Panc1 (cell line): Measurements from ENCODE around the gene CKS1B. TPM values are rescaled to one million over a fixed set of nuclear protein-coding genes. Genes with fewer than 3 reads are reported as not detected.

ENCODE experiments used
- ATAC-seq: fragments of 200-7000 bp; cut with Tn5 transposase; 2 replicates; pipeline ENCODE4 v1.9.1; 2020; ENCODE audit warnings: mild to moderate bottlenecking, moderate library complexity
- BruUV-seq: library from RNA; stranded (reverse); fragments of 400-500 nt; replicated peaks from 2 replicates; lab custom pipeline; 2021; lab: Mats Ljungman, UMichigan
- CTCF ChIA-PET: fragments of 300-600 bp; sonication (Branson Sonifier 250); formaldehyde crosslinking; loops from one replicate; lab custom pipeline; 2022; ENCODE audit warnings: antibody characterized with exemption; lab: Charles Lee
- POLR2A ChIA-PET: fragments of 300-600 bp; sonication (Branson Sonifier 250); formaldehyde crosslinking; loops from one replicate; lab custom pipeline; 2022; ENCODE audit warnings: antibody characterized with exemption; lab: Charles Lee
- DNase-seq: peaks from one replicate; pipeline ENCODE4 v3.0.0-alpha.2; 2010; ENCODE audit warnings: low read depth, low spot score
- H3K27ac ChIP-seq: 2 replicates; pipeline ENCODE4 v1.5.1; 2011; ENCODE audit warnings: mild to moderate bottlenecking, low read length, inconsistent platforms
- H3K27me3 ChIP-seq: fragments of 200-500 bp; sonication (Bioruptor generic); 2 replicates; pipeline ENCODE4 v1.6.0; 2014; ENCODE audit warnings: low read length, inconsistent platforms; ENCODE audit not compliant: control insufficient read depth, insufficient read depth
- H3K36me3 ChIP-seq: fragments of 200-500 bp; sonication (Bioruptor generic); 2 replicates; pipeline ENCODE4 v1.5.1; 2014; ENCODE audit warnings: inconsistent platforms, mild to moderate bottlenecking, low read length, moderate library complexity; ENCODE audit not compliant: control insufficient read depth, insufficient read depth
- H3K4me1 ChIP-seq: 2 replicates; pipeline ENCODE4 v1.5.1; 2011; ENCODE audit warnings: inconsistent platforms, mild to moderate bottlenecking, low read length, moderate library complexity; ENCODE audit not compliant: control insufficient read depth, insufficient read depth
- H3K4me3 ChIP-seq, 2 experiments: 2 replicates each; pipeline ENCODE4 v1.5.1; 2011 to 2012; ENCODE audit warnings: low read depth in 2 of 2, low read length in 2 of 2, mild to moderate bottlenecking in 2 of 2, inconsistent platforms in 1 of 2, moderate library complexity in 1 of 2
- H3K9me3 ChIP-seq: fragments of 200-500 bp; sonication (Bioruptor generic); 2 replicates; pipeline ENCODE4 v1.5.1; 2014; ENCODE audit warnings: low read depth, mild to moderate bottlenecking, inconsistent platforms, low read length, moderate library complexity; ENCODE audit not compliant: control insufficient read depth, insufficient read depth
- POLR2AphosphoS5 ChIP-seq: IDR thresholded peaks from 2 replicates; pipeline ENCODE4 v1.6.1; 2012; ENCODE audit warnings: mild to moderate bottlenecking, low read depth, low read length, moderate library complexity
- SIN3A ChIP-seq: IDR thresholded peaks from 2 replicates; pipeline ENCODE4 v1.6.1; 2012; ENCODE audit warnings: low read depth, mild to moderate bottlenecking, low read length, moderate library complexity, borderline replicate concordance; ENCODE audit not compliant: insufficient read depth
- TCF7L2 ChIP-seq: IDR thresholded peaks from 2 replicates; pipeline ENCODE4 v1.6.1; 2011; ENCODE audit warnings: mild to moderate bottlenecking, low read depth, low read length, inconsistent platforms
- in situ Hi-C: cut with HindIII; loops from 2 replicates; pipeline ENCODE4 v1.10.0; 2016; ENCODE audit warnings: low sequenced_read_pairs, low pct_unique_long_range_greater_than_20kb
- intact Hi-C: fragments of 100-400 bp; cut with micrococcal nuclease; formaldehyde crosslinking; loops from one replicate; pipeline ENCODE4 v1.10.0; 2022; ENCODE audit not compliant: unreplicated experiment
- total RNA-seq: library from RNA; stranded (reverse); gene quantifications from one replicate; pipeline ENCODE4 v1.2.1, GENCODE V29; 2021; ENCODE audit not compliant: unreplicated experiment
- TF ChIP-seq, protein P1 (sequence below), 2 experiments: IDR thresholded peaks; 2 replicates each; pipeline ENCODE4 v1.6.1; 2011 to 2012; ENCODE audit warnings: low read depth in 2 of 2, control low read depth in 1 of 2, low read length in 1 of 2, mild to moderate bottlenecking in 1 of 2, moderate library complexity in 1 of 2; ENCODE audit not compliant: insufficient read depth in 1 of 2
- TF ChIP-seq, protein P2 (sequence below): fragments of 450-650 bp; IDR thresholded peaks from 2 replicates; pipeline ENCODE4 v1.5.1; 2017; ENCODE audit warnings: mild to moderate bottlenecking

The CKS1B gene
- total RNA-seq, 1 experiment from 2014 or later = 212 TPM

DNA sequence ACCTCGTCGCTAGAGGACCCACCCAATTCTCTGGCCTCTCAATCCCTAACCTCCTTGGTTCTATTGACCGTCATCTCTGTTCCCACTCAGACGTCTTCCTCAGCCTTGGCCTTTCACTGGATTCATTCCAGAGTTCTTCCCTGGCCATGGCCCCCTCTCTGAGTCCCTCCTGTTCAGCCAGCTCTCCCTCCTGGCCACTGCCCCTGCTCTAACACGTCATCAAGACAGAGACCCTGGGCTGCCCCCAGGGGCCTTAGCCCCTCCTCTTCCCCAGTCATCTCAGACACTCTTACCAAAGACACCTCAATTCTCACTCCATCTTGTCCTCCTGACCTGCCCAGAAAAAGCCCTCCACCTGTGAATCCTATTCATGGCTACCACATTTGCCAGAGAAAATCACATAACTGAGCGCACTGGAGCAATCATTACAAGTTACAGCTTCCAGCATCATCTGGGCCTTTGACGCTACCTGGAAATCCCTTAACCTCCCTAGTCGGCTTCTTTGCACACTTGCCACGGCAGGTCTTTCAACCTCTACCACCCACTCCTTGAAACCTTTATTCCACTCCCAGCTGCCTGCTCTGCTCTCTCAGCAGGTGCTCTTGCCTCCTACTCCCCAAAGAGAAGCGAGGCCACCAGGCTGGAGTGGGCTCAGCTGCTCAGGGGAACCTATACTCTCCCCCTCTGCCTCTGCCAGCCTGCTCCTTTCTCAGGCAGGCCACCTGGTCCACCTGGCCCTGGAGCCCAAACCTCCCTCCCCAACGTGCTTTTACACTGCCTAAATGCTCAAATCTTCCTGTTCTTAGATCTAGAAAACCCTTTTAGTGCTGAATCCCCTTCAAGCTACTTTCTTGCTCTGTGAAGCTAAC lies 45.1 kb downstream of the CKS1B start:
- POLR2A ChIA-PET = no interaction called here
- BruUV-seq = no TSS peak
- intact Hi-C loops (no loop called here), in situ Hi-C loops (no loop called here)
- H3K9me3 ChIP-seq = no peaks in the 10 kb centered on the region
- H3K27me3 ChIP-seq = no peaks in the 10 kb centered on the region
- peaks cover 21% of the 10 kb centered on the region for H3K4me1 ChIP-seq
- DNase-seq = no peak
- TF ChIP-seq POLR2AphosphoS5 (no peak), TCF7L2 (no peak), SIN3A (no peak)
- TF ChIP-seq, protein P1, sequence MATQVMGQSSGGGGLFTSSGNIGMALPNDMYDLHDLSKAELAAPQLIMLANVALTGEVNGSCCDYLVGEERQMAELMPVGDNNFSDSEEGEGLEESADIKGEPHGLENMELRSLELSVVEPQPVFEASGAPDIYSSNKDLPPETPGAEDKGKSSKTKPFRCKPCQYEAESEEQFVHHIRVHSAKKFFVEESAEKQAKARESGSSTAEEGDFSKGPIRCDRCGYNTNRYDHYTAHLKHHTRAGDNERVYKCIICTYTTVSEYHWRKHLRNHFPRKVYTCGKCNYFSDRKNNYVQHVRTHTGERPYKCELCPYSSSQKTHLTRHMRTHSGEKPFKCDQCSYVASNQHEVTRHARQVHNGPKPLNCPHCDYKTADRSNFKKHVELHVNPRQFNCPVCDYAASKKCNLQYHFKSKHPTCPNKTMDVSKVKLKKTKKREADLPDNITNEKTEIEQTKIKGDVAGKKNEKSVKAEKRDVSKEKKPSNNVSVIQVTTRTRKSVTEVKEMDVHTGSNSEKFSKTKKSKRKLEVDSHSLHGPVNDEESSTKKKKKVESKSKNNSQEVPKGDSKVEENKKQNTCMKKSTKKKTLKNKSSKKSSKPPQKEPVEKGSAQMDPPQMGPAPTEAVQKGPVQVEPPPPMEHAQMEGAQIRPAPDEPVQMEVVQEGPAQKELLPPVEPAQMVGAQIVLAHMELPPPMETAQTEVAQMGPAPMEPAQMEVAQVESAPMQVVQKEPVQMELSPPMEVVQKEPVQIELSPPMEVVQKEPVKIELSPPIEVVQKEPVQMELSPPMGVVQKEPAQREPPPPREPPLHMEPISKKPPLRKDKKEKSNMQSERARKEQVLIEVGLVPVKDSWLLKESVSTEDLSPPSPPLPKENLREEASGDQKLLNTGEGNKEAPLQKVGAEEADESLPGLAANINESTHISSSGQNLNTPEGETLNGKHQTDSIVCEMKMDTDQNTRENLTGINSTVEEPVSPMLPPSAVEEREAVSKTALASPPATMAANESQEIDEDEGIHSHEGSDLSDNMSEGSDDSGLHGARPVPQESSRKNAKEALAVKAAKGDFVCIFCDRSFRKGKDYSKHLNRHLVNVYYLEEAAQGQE (IDR thresholded peaks at IDR 0.05; ENCODE audit: insufficient read depth in 1 of 2, low read depth in 2 of 2, low read length in 1 of 2) = no peak
- TF ChIP-seq, protein P2, sequence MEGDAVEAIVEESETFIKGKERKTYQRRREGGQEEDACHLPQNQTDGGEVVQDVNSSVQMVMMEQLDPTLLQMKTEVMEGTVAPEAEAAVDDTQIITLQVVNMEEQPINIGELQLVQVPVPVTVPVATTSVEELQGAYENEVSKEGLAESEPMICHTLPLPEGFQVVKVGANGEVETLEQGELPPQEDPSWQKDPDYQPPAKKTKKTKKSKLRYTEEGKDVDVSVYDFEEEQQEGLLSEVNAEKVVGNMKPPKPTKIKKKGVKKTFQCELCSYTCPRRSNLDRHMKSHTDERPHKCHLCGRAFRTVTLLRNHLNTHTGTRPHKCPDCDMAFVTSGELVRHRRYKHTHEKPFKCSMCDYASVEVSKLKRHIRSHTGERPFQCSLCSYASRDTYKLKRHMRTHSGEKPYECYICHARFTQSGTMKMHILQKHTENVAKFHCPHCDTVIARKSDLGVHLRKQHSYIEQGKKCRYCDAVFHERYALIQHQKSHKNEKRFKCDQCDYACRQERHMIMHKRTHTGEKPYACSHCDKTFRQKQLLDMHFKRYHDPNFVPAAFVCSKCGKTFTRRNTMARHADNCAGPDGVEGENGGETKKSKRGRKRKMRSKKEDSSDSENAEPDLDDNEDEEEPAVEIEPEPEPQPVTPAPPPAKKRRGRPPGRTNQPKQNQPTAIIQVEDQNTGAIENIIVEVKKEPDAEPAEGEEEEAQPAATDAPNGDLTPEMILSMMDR = no peak
- no peak overlapping the region for H3K27ac ChIP-seq
- no peak overlapping the region for H3K4me3 ChIP-seq
- H3K36me3 ChIP-seq = 0 out of 2 replicates have a peak, but pooled peaks cover 5% of the 10 kb centered on the region
- ATAC-seq = no peak
- CTCF ChIA-PET = interaction anchor here (0.5 to 0.8 kb wide), 2 partner anchors 25 to 31 kb away, joined by 6 to 13 read pairs; partner anchors contain the start of gene ADAM15

DNA sequence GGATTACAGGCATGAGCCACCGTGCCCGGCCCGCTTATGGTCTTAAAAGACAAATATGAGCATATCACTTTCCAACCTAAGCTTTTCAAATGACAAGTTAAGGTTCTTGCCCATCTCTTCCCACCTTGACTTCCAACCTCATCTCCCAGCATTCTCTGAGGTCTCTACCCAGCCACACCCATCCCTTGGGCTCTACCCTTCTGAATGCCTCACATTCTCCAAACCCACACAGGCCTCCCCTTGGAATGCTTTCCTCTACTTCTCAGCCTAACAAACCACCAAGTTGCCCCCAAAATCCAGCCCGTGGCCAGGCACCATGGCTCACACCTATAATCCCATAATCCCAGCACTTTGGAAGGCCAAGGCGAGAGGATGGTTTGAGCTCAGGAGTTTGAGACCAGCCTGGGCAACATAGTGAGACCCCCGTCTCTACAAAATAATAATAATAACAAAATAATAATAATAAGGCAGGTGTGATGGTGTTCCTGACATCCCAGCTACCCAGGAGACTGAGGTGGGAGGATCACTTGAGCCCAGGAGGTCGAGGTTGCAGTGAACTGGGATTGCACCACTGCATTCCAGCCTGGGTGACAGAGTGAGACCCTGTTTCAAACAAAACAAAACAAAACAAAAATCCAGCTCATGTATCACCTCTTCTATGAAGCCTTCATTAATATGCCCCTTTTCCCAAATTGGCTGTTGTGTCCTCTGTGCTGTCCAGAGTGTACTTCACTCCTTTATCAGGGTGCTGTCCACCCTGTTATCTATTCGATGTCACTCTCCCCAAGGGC lies 47.9 kb downstream of the CKS1B start:
- CTCF ChIA-PET = interaction anchor here (0.5 to 0.7 kb wide), 2 partner anchors 116 to 166 kb away, joined by 3 to 4 read pairs; no protein-coding TSS in a partner anchor
- H3K27ac ChIP-seq = no peak overlapping the region

More for the DNA sequence above, 47.9 kb downstream of the CKS1B start:
- Histone ChIP-seq H3K36me3 (no peaks in the 10 kb centered on the region), H3K27me3 (no peaks in the 10 kb centered on the region), H3K4me3 (no peak overlapping the region), H3K9me3 (no peaks in the 10 kb centered on the region), H3K4me1 (peaks cover 11% of the 10 kb centered on the region)
- DNase-seq (no peak), ATAC-seq (no peak)
- POLR2A ChIA-PET = interaction anchor here (0.6 kb wide), 1 partner anchor 15 kb away, joined by 3 read pairs; no protein-coding TSS in a partner anchor
- TF ChIP-seq SIN3A = no peak
- no peak for TF ChIP-seq POLR2AphosphoS5
- TF ChIP-seq, protein P2 = no peak
- intact Hi-C loops (no loop called here), in situ Hi-C loops (no loop called here)
- no TSS peak for BruUV-seq
